Stomach (tissue), 4 donors: ENCODE data around the gene POGZ.

Source experiments
- CTCF ChIP-seq, 7 experiments: fragments of 450-650 bp in 4 of 7; fragments of 200-600 bp in 3 of 7; sonication (generic) in 3 of 7; IDR thresholded peaks; one replicate each; pipeline ENCODE4 v1.5.1; 2016 to 2019; ENCODE audit warnings: antibody characterized with exemption in 7 of 7, control low read depth in 2 of 7, mild to moderate bottlenecking in 1 of 7
- EP300 ChIP-seq: sonication (generic); formaldehyde crosslinking; IDR thresholded peaks from one replicate; pipeline ENCODE4 v1.6.1; 2017; ENCODE audit warnings: antibody characterized with exemption
- POLR2A ChIP-seq, 4 donors: fragments of 450-650 bp; IDR thresholded peaks; one replicate each; pipeline ENCODE4 v1.6.1; 2016; ENCODE audit warnings: antibody characterized with exemption in 4 of 4, control low read depth in 2 of 4, mild to moderate bottlenecking in 1 of 4, moderate library complexity in 1 of 4

- TF ChIP-seq CTCF (IDR thresholded peaks at IDR 0.05) (no peak), POLR2A (IDR thresholded peaks at IDR 0.05) (no peak), EP300 (no peak)
These were observed 82.0 kb downstream of the POGZ start for GRCh38 chr1:151377150-151377884.
